ENCODE measurements around the gene AMZ2.

AMZ2 gene

DNA sequence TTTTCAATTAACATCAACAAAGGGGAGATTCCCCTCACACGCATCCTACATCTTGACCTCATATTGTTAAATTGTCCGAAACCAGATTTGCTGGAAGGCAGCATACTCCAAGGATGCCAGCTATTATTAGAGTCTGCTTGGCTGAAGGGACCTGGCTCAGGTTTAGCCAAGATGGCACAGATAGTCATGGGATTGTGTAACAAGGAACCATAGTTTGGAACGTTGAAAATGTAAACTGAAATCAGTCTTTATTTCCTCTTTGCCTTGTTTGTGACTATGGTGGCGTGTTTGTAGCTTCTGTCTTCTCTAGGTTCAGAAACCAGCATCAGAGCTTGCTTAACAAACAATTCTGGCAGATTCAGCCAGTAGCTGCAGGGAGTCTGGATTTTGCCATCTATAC, 49.4 kb downstream of the AMZ2 start:
- no peak for DNase-seq (ENCODE audit: low read depth)
- TF ChIP-seq, protein P1, sequence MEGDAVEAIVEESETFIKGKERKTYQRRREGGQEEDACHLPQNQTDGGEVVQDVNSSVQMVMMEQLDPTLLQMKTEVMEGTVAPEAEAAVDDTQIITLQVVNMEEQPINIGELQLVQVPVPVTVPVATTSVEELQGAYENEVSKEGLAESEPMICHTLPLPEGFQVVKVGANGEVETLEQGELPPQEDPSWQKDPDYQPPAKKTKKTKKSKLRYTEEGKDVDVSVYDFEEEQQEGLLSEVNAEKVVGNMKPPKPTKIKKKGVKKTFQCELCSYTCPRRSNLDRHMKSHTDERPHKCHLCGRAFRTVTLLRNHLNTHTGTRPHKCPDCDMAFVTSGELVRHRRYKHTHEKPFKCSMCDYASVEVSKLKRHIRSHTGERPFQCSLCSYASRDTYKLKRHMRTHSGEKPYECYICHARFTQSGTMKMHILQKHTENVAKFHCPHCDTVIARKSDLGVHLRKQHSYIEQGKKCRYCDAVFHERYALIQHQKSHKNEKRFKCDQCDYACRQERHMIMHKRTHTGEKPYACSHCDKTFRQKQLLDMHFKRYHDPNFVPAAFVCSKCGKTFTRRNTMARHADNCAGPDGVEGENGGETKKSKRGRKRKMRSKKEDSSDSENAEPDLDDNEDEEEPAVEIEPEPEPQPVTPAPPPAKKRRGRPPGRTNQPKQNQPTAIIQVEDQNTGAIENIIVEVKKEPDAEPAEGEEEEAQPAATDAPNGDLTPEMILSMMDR (IDR thresholded peaks at IDR 0.05; ENCODE audit: low read depth, low read length, missing control alignments) = no peak
- H3K4me3 ChIP-seq (ENCODE audit: low read depth, low read length) = no peak overlapping the region

DNA sequence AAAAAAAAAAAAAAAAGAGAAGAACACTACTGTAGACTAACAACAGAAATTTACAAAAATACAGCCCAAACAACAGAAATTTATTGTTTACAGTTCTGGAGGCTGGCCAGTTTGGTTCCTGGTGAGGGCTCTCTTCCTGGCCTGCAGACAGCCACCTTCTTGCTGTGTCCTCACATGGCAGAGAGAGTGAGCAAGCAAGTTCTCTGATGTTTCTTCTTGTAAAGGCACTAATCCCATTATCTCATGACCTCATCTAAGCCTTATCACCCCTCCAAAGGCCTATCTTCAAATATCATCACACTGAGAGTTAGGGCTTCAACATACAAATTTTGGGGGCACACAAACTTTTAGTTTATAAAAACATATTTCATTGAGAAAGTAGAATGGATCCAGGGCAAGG, 50.8 kb downstream of the AMZ2 start:
- DNase-seq (ENCODE audit: low read depth) = no peak
- no peak overlapping the region for H3K4me3 ChIP-seq (ENCODE audit: low read depth, low read length)
- TF ChIP-seq, protein P1 (IDR thresholded peaks at IDR 0.05; ENCODE audit: low read depth, low read length, missing control alignments) = no peak

DNA sequence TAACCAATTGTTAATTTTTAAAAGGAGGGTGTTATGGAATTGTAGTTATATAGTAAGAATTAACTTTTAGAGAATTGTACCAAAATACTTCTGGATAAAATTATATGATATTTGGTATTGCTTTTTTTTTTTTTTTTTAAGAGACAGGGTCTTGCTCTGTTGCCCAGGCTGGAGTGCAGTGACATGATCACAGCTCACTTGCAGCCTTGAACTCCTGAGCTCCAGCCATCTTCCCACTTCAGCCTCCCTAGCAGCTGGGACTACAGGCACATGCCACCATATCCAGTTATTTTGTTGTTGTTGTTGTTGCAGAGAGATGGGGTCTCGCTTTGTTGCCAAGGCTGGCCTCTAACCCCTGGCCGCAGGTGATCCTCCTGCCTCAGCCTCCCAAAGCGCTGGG, 52.0 kb downstream of the AMZ2 start:
- TF ChIP-seq, protein P1 (IDR thresholded peaks at IDR 0.05; ENCODE audit: low read depth, low read length, missing control alignments) = no peak
- no peak for DNase-seq (ENCODE audit: low read depth)
- no peak overlapping the region for H3K4me3 ChIP-seq (ENCODE audit: low read depth, low read length)

DNA sequence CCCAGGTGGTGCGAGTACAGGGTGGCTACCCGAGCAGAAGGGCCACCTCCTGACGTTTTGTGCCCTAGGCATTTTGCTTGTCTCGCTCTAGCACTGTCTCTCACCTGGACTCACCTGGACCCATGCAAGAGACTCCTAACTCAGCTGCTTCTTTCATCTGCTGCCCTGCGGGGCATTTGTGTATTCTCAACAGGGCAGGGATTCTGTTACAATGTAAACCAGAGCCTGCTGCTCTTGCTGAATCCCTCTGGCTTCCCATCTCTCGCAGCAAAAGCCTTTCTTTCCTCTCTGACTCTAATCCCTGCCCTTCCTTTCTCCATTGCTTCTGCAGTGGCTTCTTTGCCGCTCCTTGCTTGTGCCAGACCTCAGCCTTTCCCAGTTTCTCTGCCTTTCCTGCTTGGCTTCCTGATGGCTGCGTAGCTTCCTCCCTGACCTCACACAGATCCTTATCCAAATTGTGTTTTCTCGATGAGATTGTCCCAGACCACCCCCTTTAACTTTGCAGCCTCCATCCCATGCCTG, 53.7 kb downstream of the AMZ2 start:
- no peak for DNase-seq (ENCODE audit: low read depth)
- TF ChIP-seq, protein P1 (IDR thresholded peaks at IDR 0.05; ENCODE audit: low read depth, low read length, missing control alignments) = no peak
- H3K4me3 ChIP-seq (ENCODE audit: low read depth, low read length) = no peak overlapping the region

DNA sequence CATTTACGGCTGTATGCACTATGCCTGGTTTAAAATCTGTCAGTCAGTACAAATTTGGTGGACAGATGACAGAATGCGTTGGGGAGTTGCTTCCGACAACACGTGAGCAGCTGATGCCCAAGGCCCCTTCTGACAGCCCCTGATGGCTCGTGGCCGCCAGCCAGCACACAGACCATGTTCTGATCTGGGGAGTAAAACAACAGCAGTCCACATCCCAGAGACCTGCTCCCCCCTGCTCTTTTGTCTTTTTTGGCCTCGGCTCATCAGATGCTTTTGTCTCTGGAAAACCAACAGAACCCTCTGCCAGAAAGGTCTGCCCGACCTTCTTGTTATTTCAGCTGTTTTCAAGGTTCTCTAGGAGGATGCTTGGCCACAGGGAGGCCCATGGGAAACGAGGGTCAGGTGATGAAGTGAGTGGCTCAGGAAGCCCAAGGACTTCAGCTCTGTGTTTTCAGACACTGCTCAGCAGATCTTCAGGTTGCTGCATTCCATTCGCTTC, 54.3 kb downstream of the AMZ2 start:
- DNase-seq (ENCODE audit: low read depth) = no peak
- TF ChIP-seq, protein P1 (IDR thresholded peaks at IDR 0.05; ENCODE audit: low read depth, low read length, missing control alignments) = no peak

DNA sequence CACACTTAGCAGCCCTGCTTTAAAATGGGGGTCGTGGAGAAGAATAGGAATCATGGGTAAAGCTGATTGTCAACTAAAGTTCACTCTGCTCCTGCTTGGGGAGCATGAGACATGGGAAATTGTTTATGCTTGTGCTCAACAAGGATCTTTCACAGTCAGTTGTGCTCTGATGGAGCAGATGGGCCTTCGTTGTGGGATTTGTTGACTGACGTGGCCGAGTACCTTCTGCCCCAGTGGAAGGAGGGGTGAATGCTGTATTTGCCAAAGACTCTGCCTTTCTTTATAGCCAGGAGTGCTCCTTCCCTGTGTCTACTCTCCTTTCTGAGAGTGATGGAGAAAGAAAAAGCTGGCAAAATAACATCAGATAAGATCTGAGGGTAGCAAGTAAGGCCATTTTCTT, 54.8 kb downstream of the AMZ2 start:
- no peak for DNase-seq (ENCODE audit: low read depth)
- H3K4me3 ChIP-seq (ENCODE audit: low read depth, low read length) = no peak overlapping the region
- TF ChIP-seq, protein P1 (IDR thresholded peaks at IDR 0.05; ENCODE audit: low read depth, low read length, missing control alignments) = no peak

More for the DNA sequence above, 54.3 kb downstream of the AMZ2 start:
- no peak overlapping the region for H3K4me3 ChIP-seq (ENCODE audit: low read depth, low read length)

DNA sequence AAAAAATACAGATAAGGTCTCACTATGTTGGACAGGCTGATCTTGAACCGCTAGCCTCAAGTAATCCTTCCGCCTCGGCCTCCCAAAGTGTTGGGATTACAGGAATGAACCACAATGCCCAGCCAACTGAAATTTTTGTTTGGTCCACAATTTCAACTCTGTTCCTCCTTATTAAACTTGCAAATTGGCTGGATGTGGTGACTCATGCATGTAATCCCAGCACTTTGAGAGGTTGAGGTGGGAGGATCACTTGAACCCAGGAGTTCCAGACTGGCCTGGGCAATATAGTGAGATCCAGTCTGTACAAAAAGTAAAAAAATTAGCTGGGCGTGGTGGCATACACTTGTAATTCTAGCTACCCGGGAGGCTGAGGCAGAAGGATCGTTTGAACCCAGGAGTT, 56.9 kb downstream of the AMZ2 start:
- DNase-seq (ENCODE audit: low read depth) = no peak
- no peak overlapping the region for H3K4me3 ChIP-seq (ENCODE audit: low read depth, low read length)
- TF ChIP-seq, protein P1 (IDR thresholded peaks at IDR 0.05; ENCODE audit: low read depth, low read length, missing control alignments) = no peak
